K562 (cell line): Measurements from ENCODE around the gene SLC5A2. TPM values are rescaled to one million over a fixed set of nuclear protein-coding genes. Genes with fewer than 3 reads are reported as not detected.

Experiments
- CBX3 ChIP-seq, 2 experiments: IDR thresholded peaks; 1 replicate in 1 of 2; 2 replicates in 1 of 2; pipeline ENCODE4 v1.6.1; 2012; ENCODE audit warnings: inconsistent platforms in 2 of 2, low read length in 2 of 2, borderline replicate concordance in 1 of 2, control low read depth in 1 of 2
- CEBPG ChIP-seq, 3 experiments: fragments of 200-800 bp in 1 of 3; sonication (Bioruptor generic) in 1 of 3; sonication (generic) in 1 of 3; formaldehyde crosslinking in 1 of 3; IDR thresholded peaks in 2 of 3; conservative IDR thresholded peaks in 1 of 3; 2 replicates each; pipeline versions ENCODE4 v1.6.1 to v1.8.0; 2016 to 2022; ENCODE audit warnings: missing compliant biosample characterization in 2 of 3, missing genetic modification characterization in 2 of 3, mild to moderate bottlenecking in 1 of 3, missing genetic modification reagents in 1 of 3
- EHMT2 ChIP-seq: fragments of 450-650 bp; IDR thresholded peaks from 2 replicates; pipeline ENCODE4 v1.6.1; 2018; ENCODE audit warnings: antibody characterized with exemption
- ELF2 ChIP-seq: fragments of 250-450 bp; sonication (Bioruptor Pico); IDR thresholded peaks from 2 replicates; pipeline ENCODE4 v1.5.0; 2021; ENCODE audit warnings: mild to moderate bottlenecking
- ESRRB ChIP-seq: fragments of 250-450 bp; sonication (Bioruptor Pico); IDR thresholded peaks from 2 replicates; pipeline ENCODE4 v1.5.0; 2020; ENCODE audit warnings: mild to moderate bottlenecking, moderate library complexity, borderline replicate concordance
- FOS ChIP-seq: IDR thresholded peaks from 3 replicates; pipeline ENCODE4 v1.6.1; 2011; ENCODE audit not compliant: insufficient read length; ENCODE audit errors: extremely low read depth
- HDAC1 ChIP-seq, 2 experiments: fragments of 450-650 bp; IDR thresholded peaks; 2 replicates each; pipeline ENCODE4 v1.6.1; 2016 to 2017; ENCODE audit warnings: inconsistent platforms in 1 of 2, mild to moderate bottlenecking in 1 of 2, moderate library complexity in 1 of 2
- HNRNPLL ChIP-seq: fragments of 200-400 bp; formaldehyde crosslinking; IDR thresholded peaks from 2 replicates; pipeline ENCODE4 v1.6.1; 2017; ENCODE audit warnings: low read length, low read depth, mild to moderate bottlenecking; ENCODE audit not compliant: poor library complexity, severe bottlenecking
- KAT8 ChIP-seq: fragments of 450-650 bp; IDR thresholded peaks from 2 replicates; pipeline ENCODE4 v1.6.1; 2016; ENCODE audit warnings: low read depth, mild to moderate bottlenecking
- MYC ChIP-seq, 2 experiments: fragments of 250-450 bp in 1 of 2; sonication (Bioruptor Pico) in 1 of 2; IDR thresholded peaks; 2 replicates each; pipeline versions ENCODE4 v1.5.1 to v1.6.1; 2012 to 2021; ENCODE audit warnings: low read depth in 2 of 2, borderline replicate concordance in 1 of 2, improper control_type of control experiment in 1 of 2, low read length in 1 of 2, mild to moderate bottlenecking in 1 of 2, moderate library complexity in 1 of 2
- REST ChIP-seq, 2 experiments: fragments of 450-650 bp; formaldehyde crosslinking in 1 of 2; IDR thresholded peaks; 2 replicates each; pipeline versions ENCODE4 v1.4.0 to v1.6.1; 2014 to 2020; ENCODE audit warnings: mild to moderate bottlenecking in 2 of 2, borderline replicate concordance in 1 of 2, low read depth in 1 of 2
- RFX7 ChIP-seq: fragments of 250-450 bp; sonication (Bioruptor Pico); IDR thresholded peaks from 2 replicates; pipeline ENCODE4 v1.5.1; 2021; ENCODE audit warnings: mild to moderate bottlenecking
- SMARCA5 ChIP-seq: fragments of 450-650 bp; IDR thresholded peaks from 2 replicates; pipeline ENCODE4 v1.6.1; 2016
- SP2 ChIP-seq: IDR thresholded peaks from 2 replicates; pipeline ENCODE4 v1.6.1; 2011; ENCODE audit warnings: mild to moderate bottlenecking, low read depth, low read length, moderate library complexity; ENCODE audit not compliant: poor library complexity, severe bottlenecking; ENCODE audit errors: extremely low read depth
- XRCC3 ChIP-seq: fragments of 450-650 bp; IDR thresholded peaks from 2 replicates; pipeline ENCODE4 v1.6.1; 2017; ENCODE audit warnings: mild to moderate bottlenecking, moderate library complexity
- ZBTB34 ChIP-seq: fragments of 250-450 bp; sonication (Bioruptor Pico); IDR thresholded peaks from 2 replicates; pipeline ENCODE4 v1.8.0; 2021; ENCODE audit warnings: mild to moderate bottlenecking, moderate library complexity
- polyA plus RNA-seq, 8 experiments: library from polyadenylated mRNA; depleted of rRNA in 4 of 8; stranded (reverse) in 5 of 8; unstranded in 3 of 8; fragments of >200 nt; fragmentation: Nextera tagmentation in 2 of 8; fragmentation: Illumina TruSeq in 1 of 8; extraction: Ambion mirVana in 2 of 8; extraction: Trizol in 1 of 8; gene quantifications; 2 replicates each; pipeline versions ENCODE4 v1.2.1 to v1.2.3, GENCODE V29; 2011 to 2014; ENCODE audit warnings: inconsistent platforms in 1 of 8, missing spikeins in 1 of 8
- total RNA-seq, 7 experiments: library from RNA; depleted of rRNA in 6 of 7; stranded (reverse); fragments of >200 nt in 6 of 7; fragmentation: Illumina TruSeq in 2 of 7; extraction: Trizol in 2 of 7; gene quantifications; 2 replicates each; pipeline versions ENCODE4 v1.2.1 to v1.2.3, GENCODE V29; 2011 to 2021; ENCODE audit warnings: low replicate concordance in 1 of 7

The SLC5A2 gene
- total and polyA plus RNA-seq, 9 of the 15 experiments (the other 6 are each of a cell fraction or from before 2014, with no cell fraction given): 0.07 to 2.7 (median 2.2) TPM; not detected in 6

- TF ChIP-seq HNRNPLL (no peak), REST (IDR thresholded peaks at IDR 0.05; ENCODE audit: borderline replicate concordance) (no peak), REST (CRISPR knock-in tag; IDR thresholded peaks at IDR 0.05; ENCODE audit: low read depth) (no peak), FOS (no peak), EHMT2 (0 out of 2 replicates have a peak, but pooled peaks have one; percentile 17), KAT8 (no peak), ELF2 (CRISPR knock-in tag) (no peak), CBX3 (IDR thresholded peaks at IDR 0.05; ENCODE audit: borderline replicate concordance in 1 of 2, low read length in 2 of 2) (peak in 1 of 2 experiments; percentile 31; a peak in 1 of 3 replicates), MYC (IDR thresholded peaks at IDR 0.05; ENCODE audit: low read depth, low read length) (peak; percentile 54), MYC (CRISPR knock-in tag; IDR thresholded peaks at IDR 0.05; ENCODE audit: borderline replicate concordance, low read depth) (no peak), ZBTB34 (CRISPR knock-in tag) (no peak), SP2 (no peak), SMARCA5 (0 out of 2 replicates have a peak, but pooled peaks have one; percentile 11), HDAC1 (IDR thresholded peaks at IDR 0.05) (peak in 1 of 2 experiments; percentile 54; a peak in 1 of 4 replicates), RFX7 (CRISPR knock-in tag) (no peak), ESRRB (no peak), CEBPG (CRISPR knock-in tag; IDR thresholded peaks at IDR 0.05) (no peak), CEBPG (tag; conservative IDR thresholded peaks at IDR 0.05 in 1 of 2, IDR thresholded peaks at IDR 0.05 in 1 of 2) (no peak), XRCC3 (no peak)
These were observed 1.9 kb upstream of the SLC5A2 start (continued) for GRCh38 chr16:31480851-31481536.
